Erythroblast (primary cell): ENCODE data around the gene CYB5R3.

ENCODE experiments used
- GATA1 ChIP-seq: IDR thresholded peaks from 2 replicates; pipeline ENCODE4 v1.6.1; 2011; ENCODE audit warnings: low read depth, mild to moderate bottlenecking, control low read depth, low read length, moderate library complexity
- POLR2A ChIP-seq: IDR thresholded peaks from 2 replicates; pipeline ENCODE4 v1.6.1; 2011; ENCODE audit warnings: mild to moderate bottlenecking, low read length

DNA sequence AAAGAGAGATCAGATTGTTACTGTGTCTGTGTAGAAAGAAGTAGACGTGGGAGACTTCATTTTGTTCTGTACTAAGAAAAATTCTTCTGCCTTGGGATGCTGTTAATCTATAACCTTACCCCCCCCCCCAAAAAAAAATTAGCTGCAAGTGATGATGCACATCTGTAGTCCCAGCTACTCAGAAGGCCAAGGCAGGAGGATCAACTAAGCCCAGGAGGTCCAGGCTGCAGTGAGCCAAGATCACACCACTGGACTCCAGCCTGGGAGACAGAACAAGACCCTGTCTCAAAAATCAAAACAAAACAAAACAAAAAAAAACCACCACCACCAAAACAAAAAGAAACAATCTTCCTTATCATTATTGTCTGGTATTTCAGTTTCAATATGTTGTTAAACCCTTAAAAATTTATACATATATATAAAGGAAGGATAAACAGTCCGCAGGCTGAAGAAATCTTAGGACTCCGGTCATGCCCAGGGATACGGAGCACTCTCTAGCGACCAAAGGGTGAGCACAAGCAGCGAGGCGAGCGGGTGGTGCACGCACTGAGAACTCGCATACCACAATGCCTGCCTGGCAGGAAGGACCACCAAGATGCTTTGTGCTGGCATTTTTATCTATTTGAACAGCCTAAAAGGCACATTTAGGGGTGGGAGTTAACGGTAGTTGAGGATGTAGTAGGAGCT is 40.9 kb downstream of the CYB5R3 start:
- no peak for TF ChIP-seq POLR2A
- no peak for TF ChIP-seq GATA1
